ENCODE results near the gene SPAG6.
"Not testable (repeated sequence)": the region's sequence is repeated elsewhere in the genome, so short reads cannot be mapped to it uniquely, and the experiment has no call there.

The SPAG6 gene

DNA sequence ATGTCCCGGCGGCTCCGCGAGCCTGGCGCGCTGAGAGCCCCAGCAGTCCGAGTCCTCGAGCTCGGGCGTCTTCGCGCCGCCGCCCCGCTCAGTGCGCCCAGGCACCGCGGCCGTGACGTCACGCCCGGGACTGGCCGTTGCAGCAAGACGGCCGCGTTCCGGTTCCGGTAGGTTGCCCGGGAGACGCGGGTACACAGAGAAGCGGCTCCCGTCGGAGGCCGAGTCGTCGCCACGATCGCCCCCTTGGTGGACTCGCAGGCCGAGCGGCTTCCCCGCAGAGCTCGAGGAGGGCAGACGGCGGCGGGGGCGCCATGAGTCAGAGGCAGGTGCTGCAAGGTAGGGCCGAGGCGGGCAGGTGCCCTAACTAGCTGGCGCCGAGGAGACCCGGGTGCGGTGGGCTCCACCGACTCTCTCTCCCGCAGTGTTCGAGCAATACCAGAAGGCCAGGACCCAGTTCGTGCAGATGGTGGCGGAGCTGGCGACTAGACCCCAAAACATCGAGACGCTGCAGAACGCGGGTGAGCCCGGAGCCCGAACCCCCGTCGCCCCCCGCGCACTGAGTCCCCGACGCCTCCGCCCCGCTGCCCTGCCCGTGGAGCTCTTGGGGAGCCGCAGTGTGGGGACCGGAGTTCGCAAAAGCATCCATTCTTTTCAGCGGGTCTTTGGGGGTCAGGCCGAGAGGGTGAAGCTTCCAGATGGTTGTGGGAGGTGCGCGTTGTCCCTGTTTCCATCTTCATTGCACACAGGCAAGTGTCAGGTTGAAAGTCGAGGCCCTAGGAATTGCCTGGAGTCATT is at the start of gene SPAG6:
SPAG6 (plus strand) TSS at position 196 of the 795 bp plus-strand sequence; CDS start at position 312, 116 bp downstream.
- no peak for DNase-seq (ENCODE audit: low read depth)

DNA sequence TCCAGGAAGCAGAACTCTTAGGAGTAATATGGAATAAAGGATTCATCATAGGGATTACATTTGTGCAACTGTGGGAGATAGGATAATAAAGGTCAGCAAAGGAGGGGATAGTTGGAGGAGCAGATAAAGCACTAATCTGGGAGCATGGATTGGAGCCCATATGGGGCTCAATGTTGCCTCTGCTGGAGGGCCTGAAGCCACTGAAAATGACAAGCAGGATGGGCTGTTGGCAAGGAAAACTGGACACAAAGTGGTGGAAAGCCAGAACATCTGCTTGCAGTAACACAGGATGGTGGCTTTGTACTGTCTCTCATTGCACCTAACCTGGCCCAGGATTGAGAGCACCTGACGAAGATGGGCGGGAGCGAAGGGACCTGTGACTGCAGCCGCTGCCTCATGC is 44.1 kb upstream of the SPAG6 start:
- no peak for DNase-seq (ENCODE audit: low read depth)

- no peak for DNase-seq (ENCODE audit: low read depth)
These were observed 41.8 kb upstream of the SPAG6 start for GRCh38 chr10:22303461-22303860.

- no peak for DNase-seq (ENCODE audit: low read depth)
These were observed 39.6 kb upstream of the SPAG6 start for GRCh38 chr10:22305721-22306120.

- DNase-seq (ENCODE audit: low read depth) = no peak
These were observed 36.9 kb upstream of the SPAG6 start for GRCh38 chr10:22308390-22308789.

- no peak for DNase-seq (ENCODE audit: low read depth)
These were observed 35.9 kb upstream of the SPAG6 start for GRCh38 chr10:22309180-22310000.

DNA sequence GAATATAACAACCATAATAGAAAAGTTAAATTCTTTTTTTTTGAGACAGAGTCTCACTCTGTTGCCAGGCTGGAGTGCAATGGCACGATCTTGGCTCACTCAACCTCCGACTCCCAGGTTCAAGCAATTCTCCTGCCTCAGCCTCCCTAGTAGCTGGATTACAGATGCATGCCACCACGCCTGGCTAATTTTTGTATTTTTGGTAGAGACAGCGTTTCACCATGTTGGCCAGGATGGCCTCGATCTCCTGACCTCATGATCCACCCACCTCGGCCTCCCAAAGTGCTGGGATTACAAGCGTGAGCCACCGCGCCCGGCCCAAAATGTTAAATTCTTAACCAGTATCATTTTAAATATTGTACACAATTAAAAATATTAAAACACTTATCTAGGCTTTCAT is 35.3 kb upstream of the SPAG6 start:
- not testable (repeated sequence) for DNase-seq (ENCODE audit: low read depth)

- DNase-seq (ENCODE audit: low read depth) = no peak
These were observed 34.4 kb upstream of the SPAG6 start for GRCh38 chr10:22310928-22311327.

DNA sequence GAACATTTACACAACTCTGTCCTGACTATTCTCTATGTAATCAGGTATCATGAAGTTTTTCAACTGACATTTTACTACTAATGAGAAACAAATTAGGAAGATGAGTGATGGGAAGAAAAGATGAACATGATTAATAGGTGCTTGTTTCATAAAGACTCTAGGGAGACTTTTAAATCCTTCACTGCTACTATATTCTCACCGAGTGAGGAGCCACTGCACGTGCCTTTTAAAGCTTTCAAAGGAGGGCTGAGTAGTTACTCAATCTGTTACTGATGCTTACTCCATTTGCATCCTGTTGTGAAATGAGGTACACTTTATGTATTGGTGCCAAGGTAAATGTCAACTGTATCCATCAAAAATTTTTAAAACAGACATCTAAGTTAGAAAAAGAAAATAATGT is 30.4 kb upstream of the SPAG6 start:
- DNase-seq (ENCODE audit: low read depth) = no peak

DNA sequence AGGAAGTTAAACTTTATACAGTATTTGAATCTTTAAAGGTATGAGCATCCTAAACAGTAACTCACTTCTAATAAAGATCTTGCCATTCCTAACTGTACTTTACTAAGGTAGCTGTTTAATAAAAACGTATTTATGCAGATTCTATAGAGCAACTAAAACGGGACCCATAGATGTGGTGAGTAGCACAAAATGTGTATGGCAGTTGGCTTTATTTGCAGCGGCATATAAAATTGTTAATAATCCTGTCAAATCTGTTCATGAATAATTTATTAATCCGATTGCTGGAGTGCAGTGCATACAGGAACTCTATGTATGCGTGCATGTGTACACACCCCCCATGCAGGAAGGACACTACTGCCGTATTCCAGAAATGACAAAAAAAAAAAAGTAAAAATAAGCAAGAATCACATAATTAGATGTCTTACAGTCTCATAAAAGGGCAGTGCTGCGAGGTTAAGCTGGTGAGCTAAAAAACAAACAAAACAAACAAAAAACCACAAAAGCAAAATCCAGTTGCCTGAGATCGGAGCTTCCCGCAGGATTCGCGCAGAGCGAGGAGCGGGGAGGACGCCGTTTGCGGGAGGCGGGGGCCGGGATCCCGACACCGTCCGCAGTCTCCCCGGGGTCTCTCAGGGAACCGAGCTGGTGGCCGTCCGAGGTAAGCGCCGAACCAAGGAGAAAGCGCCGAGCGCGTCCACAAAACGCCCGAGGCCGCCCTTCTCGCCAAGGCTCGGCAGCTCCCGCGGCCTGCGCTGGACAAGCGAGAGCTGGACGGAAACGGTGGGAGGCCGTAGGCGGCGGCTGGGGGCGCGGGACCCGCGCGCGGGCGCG is 29.6 kb upstream of the SPAG6 start:
- DNase-seq (ENCODE audit: low read depth) = no peak

GRCh38 chr10:22316286-22317075 is 28.8 kb upstream of the SPAG6 start, which contains the start of gene COMMD3:
COMMD3 (plus strand) TSS chr10:22316388; CDS start chr10:22316418, 30 bp downstream.
- peak; percentile 61 for DNase-seq (ENCODE audit: low read depth)

DNA sequence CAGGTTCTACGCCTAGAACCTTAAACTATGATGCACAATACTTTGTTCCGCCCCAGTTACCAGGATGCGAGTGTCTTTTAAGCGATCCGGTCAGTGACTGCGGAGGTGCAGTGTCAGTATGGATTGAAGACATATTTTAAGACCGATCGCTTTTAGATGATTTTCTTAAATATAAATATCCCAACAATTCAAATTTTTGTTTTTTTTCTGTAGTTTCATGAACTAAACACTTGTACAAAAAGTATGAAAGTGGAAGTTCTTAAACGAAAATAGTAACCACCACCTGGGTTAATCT is 28.3 kb upstream of the SPAG6 start:
- DNase-seq (ENCODE audit: low read depth) = no peak

- DNase-seq (ENCODE audit: low read depth) = no peak
These were observed 27.3 kb upstream of the SPAG6 start for GRCh38 chr10:22317771-22318565.

GRCh38 chr10:22318772-22319171 is 26.5 kb upstream of the SPAG6 start:
- DNase-seq (ENCODE audit: low read depth) = no peak

- DNase-seq (ENCODE audit: low read depth) = no peak
These were observed 25.7 kb upstream of the SPAG6 start for GRCh38 chr10:22319547-22319979.

- DNase-seq (ENCODE audit: low read depth) = no peak
These were observed 25.2 kb upstream of the SPAG6 start for GRCh38 chr10:22319980-22320558.

- no peak for DNase-seq (ENCODE audit: low read depth)
These were observed 24.6 kb upstream of the SPAG6 start, which contains the start of gene BMI1 for GRCh38 chr10:22320591-22321155. BMI1 (plus strand) TSS chr10:22321099; CDS start chr10:22326450, 5,351 bp downstream.

DNA sequence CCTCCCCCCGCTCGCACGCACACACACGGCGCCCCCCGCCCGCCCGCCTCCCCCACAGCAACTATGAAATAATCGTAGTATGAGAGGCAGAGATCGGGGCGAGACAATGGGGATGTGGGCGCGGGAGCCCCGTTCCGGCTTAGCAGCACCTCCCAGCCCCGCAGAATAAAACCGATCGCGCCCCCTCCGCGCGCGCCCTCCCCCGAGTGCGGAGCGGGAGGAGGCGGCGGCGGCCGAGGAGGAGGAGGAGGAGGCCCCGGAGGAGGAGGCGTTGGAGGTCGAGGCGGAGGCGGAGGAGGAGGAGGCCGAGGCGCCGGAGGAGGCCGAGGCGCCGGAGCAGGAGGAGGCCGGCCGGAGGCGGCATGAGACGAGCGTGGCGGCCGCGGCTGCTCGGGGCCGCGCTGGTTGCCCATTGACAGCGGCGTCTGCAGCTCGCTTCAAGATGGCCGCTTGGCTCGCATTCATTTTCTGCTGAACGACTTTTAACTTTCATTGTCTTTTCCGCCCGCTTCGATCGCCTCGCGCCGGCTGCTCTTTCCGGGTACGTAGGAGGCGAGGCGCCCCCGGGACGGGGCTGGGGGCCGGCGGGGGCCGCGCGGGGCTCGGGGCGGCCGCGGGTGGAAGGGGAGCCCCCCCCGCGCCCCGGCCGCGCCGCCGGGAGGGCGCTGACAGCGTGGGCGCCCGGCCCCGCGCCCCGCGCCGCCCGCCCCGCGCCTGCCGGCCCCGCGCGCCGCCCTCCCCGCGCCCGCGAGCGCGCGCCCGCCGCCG is 24.0 kb upstream of the SPAG6 start:
- no peak for DNase-seq (ENCODE audit: low read depth)
